HG02588 (cell line): ENCODE results near the gene GP5.

Experiments
- ATAC-seq: cut with Tn5 transposase; IDR thresholded peaks from one replicate; pipeline ENCODE4 v1.9.1; 2021; ENCODE audit warnings: mild to moderate bottlenecking, moderate library complexity; ENCODE audit not compliant: unreplicated experiment

GP5 gene

DNA sequence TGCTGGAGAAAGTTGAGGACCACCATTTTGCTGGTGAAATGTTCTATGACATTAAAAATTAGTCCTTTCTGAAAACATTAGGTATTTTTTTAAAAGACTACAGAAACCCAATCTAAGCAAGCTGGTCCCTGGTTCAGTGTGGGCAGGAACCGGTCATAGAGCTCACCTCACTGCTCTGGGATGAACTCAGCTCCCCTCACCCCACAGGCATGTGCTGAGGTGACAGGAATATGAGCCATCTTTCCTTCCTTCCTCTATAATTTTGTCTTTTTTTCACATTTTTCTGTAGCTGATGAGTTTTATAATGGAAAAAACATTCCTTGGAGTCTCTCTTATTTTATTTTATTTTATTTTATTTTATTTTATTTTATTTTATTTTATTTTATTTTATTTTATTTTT lies 21.4 kb downstream of the GP5 start:
- no peak for ATAC-seq

DNA sequence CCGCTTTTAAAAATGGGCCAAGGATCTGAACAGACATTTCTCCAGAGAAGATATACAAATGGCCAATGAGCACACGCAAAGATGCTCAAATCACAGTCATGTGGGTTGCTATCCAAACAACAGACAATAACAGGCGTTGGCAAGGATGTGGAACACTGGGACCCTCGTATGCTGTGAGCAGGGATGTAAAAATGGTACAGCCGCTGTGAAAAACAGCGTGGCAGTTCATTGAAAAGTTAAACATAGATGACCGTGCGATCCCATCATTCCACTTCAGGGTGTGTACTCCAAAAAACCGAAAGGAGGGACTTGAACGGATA lies 22.9 kb downstream of the GP5 start:
- no peak for ATAC-seq

DNA sequence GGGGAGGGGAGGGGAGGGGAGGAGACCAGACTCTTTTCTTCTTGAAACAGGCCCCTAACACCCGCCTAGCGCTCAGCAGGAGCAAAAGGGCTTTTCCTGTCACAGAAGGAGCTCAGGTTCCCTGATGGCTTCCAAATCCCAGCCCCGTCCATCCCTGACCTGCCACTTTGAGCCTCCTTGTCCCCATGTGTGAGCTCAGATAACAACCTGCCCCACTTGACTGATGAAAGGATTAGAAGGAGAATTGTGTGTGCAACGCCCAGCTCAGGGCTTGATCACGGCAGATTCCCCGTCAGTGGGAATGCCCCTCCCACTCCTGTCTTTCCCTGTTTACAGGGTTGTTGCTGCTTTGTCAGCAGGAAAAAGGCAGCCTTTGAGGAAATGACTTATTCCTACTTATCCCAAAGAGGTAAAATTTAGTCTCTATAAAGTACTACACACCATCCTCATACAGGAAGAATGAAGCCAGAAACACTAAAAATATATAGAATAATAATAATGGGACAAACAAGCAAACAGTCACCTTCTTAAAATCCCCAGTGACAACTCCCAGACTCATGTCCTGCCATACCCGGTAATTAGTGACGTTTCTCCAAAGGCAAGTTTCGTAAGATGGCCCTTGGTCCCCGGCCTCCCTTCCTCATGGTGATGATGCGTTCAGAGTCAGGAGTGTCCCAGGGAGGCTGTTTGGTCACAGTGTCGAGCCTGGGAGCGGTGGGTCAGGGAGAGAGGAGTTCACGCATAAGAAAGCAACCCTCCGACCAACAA lies 23.4 kb downstream of the GP5 start:
- no peak for ATAC-seq

DNA sequence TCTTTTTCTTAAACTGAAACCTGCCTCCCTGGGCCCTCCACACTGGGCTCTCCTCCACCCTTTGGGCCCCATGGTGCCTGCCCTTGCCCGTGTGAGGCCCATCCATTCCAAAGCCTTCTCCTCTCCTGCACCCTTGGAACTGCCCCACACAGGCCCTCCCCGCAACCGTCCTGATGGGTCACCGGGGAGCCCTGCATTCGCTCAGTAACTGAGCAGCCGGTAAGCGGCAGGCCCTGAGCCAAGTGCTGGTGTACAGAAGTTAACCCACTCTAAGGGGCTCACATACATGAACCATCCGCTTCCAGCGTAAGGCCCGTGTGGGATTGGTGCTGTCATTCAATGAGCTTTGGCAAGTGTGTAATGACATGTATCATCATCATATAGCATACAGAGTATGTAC lies 24.1 kb downstream of the GP5 start:
- ATAC-seq = no peak

DNA sequence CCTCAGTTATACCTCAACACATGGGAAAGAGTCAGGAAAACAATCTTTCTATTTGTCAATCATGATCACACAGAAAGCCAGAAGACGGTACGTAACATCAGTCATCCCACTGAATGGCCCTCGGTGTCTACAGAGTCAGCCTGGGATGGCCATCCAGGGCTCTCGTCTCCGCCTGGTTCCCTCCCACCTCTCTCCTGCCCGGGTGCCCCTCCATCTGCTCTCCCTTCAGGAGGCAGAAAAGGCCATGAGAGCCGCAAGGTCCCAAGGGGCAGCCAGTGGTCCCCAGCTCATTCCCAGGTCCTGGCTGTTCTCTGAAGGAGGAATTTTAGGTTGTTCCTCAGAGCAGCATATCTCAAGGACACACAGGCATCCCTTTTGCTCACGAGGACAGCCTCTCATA lies 25.2 kb downstream of the GP5 start:
- ATAC-seq = no peak

DNA sequence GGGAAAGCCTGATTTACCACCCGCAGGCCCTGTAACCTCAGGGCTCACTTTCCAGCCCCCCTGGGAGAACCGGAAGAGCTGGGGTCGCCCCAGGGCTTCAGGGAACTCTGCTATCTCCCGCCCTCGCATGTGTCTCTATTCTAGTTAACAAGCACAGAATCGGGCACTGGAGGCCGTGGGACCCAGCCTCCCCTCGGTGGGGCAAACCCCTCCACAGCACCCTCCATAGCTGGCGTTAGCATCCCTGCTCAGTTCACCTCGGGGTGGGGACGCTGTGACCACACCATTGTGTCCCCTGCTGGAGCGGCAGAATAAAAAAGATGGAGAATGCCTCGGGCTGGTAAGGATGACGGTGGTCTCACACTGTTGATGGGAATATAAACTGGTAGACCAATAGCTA lies 26.0 kb downstream of the GP5 start:
- ATAC-seq = no peak

DNA sequence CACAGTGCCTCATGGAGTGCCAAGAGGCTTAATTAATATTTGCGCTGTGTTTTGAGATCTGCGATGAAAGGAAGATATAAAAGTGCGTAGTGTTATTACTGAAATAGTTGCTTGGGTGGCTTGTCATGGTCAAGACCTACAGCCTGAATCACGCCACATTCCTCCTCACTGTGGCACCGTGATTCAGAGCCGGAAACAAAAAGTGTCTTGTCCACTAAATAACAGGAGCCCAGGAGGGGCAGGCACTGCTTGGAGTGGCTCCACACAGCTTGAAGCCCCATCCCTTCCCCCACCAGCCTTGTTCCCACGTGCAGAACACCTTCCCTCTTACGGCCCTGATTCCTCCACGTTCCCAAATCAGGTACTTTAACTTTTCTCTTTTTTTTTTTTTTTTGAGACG lies 28.3 kb downstream of the GP5 start:
- ATAC-seq = no peak

DNA sequence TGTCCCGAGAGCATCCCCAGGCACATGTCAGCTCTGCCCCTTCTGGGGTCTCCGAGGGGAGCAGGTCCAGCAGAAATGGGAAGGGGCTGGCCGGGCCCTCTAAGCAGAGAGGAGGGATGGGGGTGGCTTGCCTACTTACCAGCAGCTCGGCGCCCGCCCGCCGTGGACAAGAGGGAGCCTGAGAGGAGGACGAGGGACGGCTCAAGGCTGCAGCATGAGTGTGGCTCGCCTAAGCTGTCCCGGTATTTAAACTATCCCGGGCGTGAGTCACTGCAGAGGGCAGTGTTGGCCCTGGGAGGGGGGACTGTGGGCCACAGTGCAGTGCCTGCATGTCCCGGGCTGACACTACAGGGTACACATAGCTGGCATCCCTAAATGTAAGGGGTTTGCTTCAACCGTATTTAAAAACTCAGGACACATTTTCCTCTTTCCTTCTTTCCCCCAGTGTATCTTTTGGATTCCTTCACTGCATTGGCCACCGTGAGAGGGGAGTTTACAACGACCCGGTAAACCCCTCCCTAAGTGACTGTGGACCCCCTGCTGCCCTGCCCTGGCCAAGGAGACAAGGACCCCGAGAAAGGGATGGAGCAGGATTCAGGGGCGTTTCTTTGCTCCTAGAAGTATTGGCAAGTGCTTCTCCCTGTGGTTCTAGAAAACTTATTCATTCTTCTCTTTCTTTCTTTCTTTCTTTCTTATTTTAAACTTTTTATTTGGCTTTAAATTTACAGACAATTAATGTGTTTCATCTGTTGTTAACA lies 29.4 kb downstream of the GP5 start, which contains the start of gene LRRC15:
Gene LRRC15, minus strand, starts transcription at position 222 of the 758 bp plus-strand sequence. CDS start 8,700 bp downstream, outside the sequence.
- no peak for ATAC-seq

DNA sequence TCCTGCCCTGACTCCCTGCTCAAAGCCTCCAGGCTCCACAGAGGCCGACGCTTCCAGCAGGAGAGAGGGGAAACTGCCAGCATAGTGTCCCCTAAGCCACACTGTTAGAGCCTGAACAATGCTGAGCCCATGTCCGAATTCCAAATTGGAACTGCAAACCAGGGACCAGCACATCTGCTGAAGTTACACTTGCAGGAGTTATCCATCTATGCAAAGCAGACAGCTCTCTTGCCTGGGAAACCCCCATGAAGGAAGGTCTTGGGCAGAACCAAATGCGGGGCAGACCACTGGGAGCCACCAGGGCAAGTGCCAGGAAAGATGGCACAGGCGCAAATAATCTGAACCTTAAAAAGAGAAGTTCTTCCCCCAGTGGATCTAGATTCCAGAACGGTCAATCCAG lies 30.1 kb downstream of the GP5 start:
- no peak for ATAC-seq

DNA sequence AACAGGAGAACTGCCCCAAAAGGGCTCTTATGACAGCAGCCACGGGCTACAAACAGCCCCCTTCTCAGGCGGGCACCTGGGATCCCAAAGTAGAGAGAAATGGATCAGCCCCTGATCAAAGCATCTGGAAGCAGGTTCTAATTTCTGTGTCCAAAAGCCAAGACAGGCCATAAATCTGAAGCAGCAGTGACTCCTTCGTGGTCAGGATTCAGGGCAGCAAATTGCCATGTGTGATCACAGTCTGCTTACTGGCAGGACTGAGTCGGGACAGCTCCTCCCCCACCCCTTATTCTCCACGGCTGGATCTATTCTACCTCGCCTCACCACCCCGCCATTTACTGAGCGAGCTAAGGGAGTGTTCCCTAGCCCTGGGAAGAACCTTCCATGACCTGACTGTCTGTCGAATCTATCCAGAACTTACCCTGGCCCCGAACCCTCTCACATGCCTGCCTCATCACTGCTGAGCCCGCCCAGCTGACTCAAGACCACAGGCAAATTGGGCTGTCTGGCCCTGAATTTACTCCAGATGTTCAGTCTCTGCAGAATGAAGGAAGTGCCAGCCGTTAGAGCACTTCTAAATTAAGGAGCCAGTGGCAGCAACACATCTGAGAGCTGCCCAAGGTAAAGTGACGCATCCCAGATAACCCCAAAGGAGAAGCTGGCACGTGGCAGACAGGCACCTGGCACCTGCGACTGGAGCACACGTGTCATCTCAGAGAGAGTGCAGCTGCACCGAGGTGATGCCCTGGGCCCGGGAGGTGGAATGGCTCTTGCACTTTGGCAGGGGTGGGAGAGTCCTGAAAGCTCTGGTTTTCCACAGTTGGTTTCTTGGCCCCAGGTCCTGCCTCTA lies 30.8 kb downstream of the GP5 start:
- ATAC-seq = no peak

DNA sequence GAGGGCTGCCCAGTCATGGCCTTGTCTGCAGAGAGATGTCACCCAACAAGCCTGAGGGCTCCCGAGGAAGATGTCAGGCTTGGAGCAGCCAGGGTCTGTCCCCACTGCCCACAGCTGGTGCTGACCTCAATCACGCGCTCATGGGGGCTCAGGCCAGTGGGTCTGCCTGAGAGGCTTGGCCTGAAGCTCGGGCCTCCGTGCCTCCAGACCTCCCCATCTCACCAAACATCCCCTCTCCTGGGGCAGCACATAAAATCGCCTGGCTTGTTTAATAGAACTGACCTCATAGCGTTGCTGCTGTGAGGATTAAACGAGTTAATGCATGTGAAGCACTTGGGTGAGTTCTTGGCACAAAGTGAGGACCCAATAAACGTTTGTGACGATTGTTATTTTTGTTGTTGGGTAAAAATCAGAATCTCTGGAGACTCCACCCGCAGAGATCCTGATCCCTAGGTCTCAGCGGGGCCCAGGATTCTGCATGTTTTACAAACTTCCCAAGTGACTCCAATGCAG lies 33.0 kb downstream of the GP5 start:
- ATAC-seq = no peak

DNA sequence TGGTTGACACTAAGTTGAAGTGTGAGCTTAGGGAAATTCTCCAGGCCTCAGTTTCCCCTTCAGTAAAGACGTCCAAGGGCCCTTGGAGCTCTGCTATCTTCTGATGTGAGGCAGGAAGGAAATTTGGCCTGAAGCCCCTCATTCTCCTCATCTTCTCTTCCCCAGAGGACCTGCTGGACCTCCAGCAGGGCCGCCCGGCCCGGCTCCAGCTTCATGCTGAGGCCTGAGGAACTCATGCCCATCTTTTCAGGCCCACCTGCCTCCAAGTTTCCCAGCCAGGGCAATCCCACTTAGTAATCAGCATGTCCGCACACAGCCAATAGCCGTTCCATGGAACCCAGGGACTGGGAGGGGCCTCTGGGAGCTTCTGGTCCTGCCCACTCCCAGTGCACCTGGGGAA lies 33.5 kb downstream of the GP5 start:
- no peak for ATAC-seq

DNA sequence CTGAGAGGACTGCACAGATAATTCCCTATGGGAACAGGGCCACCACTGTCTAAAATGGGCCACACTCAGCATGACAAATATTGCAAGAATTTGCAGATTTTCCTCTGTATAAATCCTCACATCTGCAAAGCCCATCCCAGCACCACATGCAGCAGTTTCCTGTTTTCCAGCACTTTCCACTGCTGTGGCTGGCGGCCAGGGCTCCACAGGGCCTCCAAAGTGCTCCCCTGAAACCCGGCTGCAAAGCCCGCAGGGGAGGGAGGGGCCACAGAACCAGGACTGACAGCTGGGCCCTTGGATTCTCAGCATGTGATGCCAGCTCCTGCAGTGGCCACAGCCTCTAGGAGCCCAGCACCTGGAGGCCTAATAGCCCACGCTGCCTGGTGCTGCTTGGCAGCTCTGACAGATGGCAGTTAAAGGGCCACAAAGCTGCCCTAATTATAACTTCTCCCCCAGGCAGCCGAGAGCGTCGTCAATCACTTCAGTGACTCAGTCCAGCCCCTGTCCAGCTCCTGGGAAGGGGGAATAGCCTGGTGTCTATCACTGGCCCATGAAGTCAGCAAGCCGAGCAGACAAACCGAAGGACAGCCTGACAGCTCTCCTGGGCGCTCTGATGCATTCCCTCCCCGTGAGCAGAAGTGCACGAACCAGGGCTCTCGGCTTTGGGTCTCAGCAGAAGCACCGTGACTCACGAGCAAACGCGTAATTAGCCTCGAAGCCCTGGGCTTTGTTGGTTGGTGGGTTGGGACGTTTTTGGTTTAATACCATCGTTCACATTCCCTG lies 34.2 kb downstream of the GP5 start:
- no peak for ATAC-seq

DNA sequence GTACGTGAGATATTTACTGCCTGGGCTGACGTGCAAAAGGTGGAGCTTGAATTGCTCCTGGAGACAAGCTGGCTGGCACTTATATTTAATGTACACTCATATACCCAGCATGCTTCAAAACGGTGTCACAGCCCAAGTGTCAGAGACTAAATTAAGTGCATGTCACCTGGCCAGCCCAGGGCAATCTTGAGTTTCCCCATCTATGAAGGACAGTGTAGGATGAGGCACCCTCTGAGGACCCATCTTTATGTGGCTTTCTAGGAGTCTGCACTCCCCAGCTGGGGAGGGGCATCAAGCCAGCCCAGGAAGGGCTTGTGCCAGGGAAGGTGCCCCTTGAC lies 34.8 kb downstream of the GP5 start:
- ATAC-seq = no peak

DNA sequence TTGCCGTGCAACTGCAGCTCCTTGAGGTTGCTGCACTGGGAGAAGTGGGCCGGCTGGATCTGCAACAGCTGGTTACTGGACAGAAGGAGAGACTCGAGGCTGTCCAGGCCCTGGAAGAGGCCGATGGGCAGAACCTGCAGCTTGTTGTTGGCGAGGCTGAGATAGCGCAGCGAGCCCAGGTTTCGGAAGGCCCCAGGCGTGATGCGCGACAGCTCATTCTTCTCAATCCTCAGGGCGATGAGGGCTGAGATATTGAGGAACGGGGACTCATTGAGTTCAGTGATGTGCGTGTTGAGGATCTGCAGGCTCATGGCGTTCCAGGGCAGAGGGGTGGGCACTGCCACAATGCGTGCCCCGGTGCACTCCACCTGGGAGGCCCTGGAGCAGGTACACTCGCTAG lies 38.5 kb downstream of the GP5 start:
- no peak for ATAC-seq

DNA sequence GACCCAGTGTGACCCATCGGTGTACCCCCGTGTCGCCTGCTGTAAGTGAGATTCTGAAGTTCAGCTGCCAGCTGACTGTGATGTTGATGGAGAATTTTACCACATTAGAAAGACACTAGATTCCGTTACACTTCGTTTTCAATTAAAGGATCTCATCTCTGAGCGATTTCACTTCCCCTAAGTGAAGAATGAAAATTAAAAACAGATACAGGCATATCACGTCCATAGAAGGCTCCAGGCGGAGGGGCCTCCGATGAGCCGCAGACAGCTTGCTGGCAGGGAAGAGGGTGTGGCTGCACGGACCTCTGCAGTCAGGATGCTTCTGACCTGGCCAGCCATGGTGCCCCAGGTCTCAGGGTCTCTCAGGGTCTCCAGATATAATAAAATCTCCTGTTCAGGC lies 41.4 kb downstream of the GP5 start:
- ATAC-seq = no peak

DNA sequence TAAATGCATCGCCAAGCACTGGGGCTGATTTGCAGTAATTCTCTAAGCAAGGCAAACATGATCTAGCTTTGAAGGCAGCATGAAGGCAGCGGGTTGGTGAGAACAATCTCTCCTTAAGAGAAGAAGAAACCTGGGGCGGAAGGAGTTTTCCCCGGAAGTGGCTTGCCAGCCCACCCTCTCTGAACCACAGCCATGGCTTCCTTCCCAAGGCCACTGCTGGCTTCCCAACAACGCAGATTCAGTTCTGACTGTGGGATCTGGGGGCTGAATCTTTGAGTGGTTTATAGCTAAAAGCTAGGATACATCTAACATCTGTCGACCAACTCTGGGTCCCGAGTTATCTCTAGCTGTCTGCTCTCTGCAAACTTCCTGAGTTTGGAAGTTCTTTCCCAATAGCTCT lies 43.7 kb downstream of the GP5 start:
- ATAC-seq = no peak

DNA sequence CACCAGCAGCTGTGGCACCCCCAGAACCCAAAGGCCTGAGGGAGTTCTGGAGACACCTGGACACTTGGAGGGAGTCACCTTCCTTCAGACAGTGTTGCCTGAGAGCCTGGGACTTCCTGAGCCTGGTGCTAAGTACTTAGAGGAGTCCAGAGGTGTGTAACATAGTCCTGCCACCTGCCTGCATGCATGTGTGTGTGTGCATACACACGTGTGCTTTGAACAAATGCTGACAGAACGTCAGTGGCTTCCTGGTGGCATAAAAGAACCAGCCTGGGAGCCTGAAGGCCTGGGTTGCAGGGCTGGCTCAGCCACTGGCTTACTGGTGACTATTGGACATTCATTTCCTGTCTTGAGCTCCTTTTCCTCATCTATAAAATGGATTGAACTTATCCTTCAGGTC lies 44.8 kb downstream of the GP5 start:
- no peak for ATAC-seq

DNA sequence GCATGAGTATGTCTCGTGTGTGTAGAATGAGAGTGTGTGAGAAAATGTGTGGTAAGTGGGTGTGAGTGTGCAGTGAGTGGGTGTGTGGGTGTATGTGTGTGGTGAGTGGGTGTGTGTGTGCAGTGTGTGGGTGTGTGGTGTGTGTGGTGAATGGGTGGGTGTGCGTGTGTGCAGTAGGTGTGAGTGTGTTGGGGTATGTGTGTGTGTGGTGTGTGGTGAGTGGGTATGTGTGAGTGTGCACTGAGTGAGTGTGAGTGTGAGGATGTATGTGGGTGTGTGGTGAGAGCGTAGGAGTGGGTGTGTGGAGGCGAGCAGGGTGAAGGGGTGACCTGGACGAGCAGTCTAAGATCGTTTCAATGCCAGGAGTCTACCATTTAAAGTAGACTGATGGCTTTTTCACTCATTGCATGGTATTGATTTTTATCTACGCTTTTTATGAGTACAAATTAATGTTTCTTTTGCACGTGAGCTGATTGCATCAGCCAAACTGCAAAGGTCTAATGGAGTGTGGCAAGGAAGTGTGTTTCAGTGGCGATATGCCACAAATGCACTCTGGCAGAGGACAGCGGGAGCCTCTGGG lies 46.3 kb downstream of the GP5 start:
- ATAC-seq = no peak

DNA sequence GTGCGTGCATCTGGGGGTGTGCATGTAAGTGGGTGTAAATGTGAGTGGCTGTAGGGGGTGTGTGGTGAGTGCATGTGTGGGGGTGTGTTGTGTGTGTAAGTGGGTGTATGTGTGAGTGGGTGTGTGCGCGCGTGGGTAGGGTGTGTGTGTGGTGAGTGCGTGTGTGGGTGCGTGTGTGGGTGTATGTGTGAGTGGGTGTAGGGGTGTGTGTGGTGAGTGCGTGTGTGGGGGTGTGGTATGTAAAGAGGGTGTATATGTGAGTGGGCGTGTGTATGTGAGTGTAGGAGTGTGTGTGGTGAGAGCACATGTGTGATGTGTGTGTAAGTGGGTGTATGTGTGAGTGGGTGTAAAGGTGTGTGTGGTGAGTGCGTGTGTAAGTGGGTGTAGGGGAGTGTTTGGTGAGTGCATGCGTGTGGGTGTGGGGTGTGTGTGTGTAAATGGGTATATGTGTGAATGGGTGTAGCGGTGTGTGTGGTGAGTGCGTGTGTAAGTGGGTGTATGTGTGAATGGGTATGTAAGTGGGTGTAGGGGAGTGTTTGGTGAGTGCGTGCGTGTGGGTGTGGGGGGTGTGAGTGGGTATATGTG lies 47.0 kb downstream of the GP5 start:
- ATAC-seq = no peak
